ENCODE results near the gene PSMB3.

PSMB3 gene

DNA sequence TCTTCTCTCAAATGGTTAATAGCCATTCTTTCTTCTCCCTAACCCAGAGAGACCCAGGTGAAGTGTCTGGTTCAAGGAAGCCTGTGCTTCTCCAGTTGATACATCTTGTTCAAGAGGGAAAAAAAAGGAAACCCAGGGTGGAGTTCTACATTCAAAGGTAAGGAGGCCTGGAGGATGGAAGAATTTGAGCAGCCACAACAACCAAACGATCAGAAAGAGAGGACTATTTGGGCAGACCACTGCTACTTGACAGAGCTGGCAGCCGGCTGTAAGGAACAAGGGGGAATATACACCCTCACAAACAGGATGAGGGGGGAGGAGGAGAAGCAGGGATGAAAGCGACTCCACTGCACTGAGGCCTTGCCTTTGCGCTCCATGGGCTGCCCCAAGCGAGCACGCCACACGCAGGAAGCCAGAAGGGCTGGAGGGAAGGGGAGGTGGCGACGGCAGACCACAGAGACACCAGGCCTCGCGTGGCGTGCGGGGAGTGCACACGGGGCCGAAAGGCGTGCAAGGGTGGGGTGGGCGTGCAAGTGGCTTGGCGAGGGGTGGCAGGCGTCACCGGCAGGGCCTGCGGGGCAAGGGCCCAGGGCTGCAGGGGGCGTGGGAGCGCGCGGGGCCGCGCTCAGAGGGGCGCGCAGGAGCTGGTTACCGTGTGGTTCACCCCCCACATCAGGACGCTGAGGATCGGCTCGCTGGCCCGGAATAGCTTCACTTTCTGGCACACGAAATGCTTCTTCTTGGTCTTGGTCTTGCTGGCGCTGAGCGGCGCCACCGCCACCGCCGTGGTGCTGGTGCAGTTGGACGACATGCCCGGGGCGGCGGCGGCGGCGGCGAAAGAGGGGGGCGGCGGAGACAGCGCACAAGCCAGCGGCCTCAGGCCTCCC, 46.3 kb downstream of the PSMB3 start:
- peak overlapping the region; percentile 51 for H3K4me3 ChIP-seq (ENCODE audit: low read depth, low read length)
- peaks cover 47% of the 10 kb centered on the region for H3K36me3 ChIP-seq
- no peak for DNase-seq
- no peaks in the 10 kb centered on the region for H3K27me3 ChIP-seq (ENCODE audit: insufficient read depth, low read depth, severe bottlenecking)
- peak overlapping the region; percentile 100 for H3K27ac ChIP-seq
- TF ChIP-seq, protein P1, sequence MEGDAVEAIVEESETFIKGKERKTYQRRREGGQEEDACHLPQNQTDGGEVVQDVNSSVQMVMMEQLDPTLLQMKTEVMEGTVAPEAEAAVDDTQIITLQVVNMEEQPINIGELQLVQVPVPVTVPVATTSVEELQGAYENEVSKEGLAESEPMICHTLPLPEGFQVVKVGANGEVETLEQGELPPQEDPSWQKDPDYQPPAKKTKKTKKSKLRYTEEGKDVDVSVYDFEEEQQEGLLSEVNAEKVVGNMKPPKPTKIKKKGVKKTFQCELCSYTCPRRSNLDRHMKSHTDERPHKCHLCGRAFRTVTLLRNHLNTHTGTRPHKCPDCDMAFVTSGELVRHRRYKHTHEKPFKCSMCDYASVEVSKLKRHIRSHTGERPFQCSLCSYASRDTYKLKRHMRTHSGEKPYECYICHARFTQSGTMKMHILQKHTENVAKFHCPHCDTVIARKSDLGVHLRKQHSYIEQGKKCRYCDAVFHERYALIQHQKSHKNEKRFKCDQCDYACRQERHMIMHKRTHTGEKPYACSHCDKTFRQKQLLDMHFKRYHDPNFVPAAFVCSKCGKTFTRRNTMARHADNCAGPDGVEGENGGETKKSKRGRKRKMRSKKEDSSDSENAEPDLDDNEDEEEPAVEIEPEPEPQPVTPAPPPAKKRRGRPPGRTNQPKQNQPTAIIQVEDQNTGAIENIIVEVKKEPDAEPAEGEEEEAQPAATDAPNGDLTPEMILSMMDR (IDR thresholded peaks at IDR 0.05; ENCODE audit: low read depth, low read length), result peak; percentile 31
- no peaks in the 10 kb centered on the region for H3K9me3 ChIP-seq (ENCODE audit: severe bottlenecking)

DNA sequence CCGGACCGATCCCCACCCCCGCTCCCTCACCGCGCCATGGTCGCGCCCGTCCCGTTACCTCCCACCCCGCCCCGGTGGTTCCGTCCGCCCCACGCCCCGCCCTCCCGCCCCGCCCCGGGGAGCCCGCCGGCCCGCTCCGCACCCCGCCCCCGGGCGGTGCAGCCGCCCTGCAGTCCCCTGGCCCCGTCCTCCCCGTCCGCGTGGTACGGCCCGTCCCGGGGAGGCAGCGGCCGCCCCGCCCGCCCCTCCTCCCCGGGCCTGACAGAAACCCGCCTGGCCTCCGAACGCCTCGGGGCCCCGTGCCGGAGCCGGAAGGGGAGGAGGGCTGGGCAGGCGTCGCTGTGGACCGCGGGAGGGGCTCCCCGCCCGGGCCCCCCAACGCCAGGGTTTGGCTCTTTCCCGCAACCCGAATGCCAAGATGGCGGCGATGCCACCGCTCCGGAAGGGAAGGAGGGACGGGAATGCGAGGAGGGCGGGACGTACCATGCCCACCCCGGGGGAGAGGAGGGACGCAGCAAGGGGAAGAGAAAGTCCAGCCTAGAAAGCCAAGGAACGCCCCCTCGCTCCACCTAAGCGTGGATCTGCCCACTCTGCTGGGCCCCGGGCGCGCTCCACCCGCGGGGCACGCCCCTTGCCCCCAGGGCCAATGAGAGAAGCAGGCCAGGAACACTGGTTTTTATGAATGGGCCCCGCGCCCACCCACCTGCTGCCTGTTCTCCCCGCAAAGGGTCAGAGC, 47.1 kb downstream of the PSMB3 start, which contains the start of gene PIP4K2B:
Gene PIP4K2B, minus strand, starts transcription at position 56 of the 736 bp plus-strand sequence. CDS start 132 bp downstream, outside the sequence.
- DNase-seq, result peak; percentile 98
- peaks cover 53% of the 10 kb centered on the region for H3K36me3 ChIP-seq
- peak within 1 kb of the TSS; percentile 100 for H3K27ac ChIP-seq
- no peaks in the 10 kb centered on the region for H3K9me3 ChIP-seq (ENCODE audit: severe bottlenecking)
- TF ChIP-seq, protein P1 (IDR thresholded peaks at IDR 0.05; ENCODE audit: low read depth, low read length), result no peak
- peak within 1 kb of the TSS; percentile 65 for H3K4me3 ChIP-seq (ENCODE audit: low read depth, low read length)
- H3K27me3 ChIP-seq (ENCODE audit: insufficient read depth, low read depth, severe bottlenecking), result no peaks in the 10 kb centered on the region

GRCh38 chr17:38800237-38800760, 47.8 kb downstream of the PSMB3 start:
- Histone ChIP-seq H3K27ac (peak overlapping the region; percentile 100; the same call in 1 of the 2 replicates), H3K9me3 (ENCODE audit: severe bottlenecking) (no peaks in the 10 kb centered on the region), H3K4me3 (ENCODE audit: low read depth, low read length) (peak overlapping the region; percentile 65), H3K27me3 (ENCODE audit: insufficient read depth, low read depth, severe bottlenecking) (no peaks in the 10 kb centered on the region), H3K36me3 (peaks cover 57% of the 10 kb centered on the region)
- DNase-seq, result no peak
- TF ChIP-seq, protein P1 (IDR thresholded peaks at IDR 0.05; ENCODE audit: low read depth, low read length), result no peak

DNA sequence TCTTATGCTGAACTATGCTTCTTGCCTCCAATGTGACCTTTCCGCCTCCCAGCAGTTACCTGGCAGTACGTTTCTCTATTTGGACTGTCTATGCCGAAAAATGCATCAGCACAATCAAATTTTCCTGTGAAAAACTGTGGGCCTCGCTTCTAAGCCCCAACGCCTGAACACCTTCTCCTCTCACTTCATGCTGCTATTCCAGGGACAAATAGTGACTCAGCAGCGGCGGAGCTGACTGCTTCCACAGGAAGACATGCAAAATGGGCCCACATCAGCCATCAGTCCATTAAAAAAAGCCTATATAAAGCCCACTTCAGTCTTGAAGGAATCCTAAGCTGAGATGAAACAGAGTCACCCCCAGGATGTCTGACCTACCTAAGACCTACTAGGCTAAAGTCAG, 57.3 kb downstream of the PSMB3 start:
- Histone ChIP-seq H3K27ac (no peak overlapping the region), H3K36me3 (peaks cover 70% of the 10 kb centered on the region), H3K4me3 (ENCODE audit: low read depth, low read length) (no peak overlapping the region), H3K27me3 (ENCODE audit: insufficient read depth, low read depth, severe bottlenecking) (no peaks in the 10 kb centered on the region), H3K9me3 (ENCODE audit: severe bottlenecking) (no peaks in the 10 kb centered on the region)
- TF ChIP-seq, protein P1 (IDR thresholded peaks at IDR 0.05; ENCODE audit: low read depth, low read length), result no peak
- DNase-seq, result no peak
